Liver (tissue), 9 donors: Measurements from ENCODE around the gene HNRNPUL2. TPM values are rescaled to one million over a fixed set of nuclear protein-coding genes. Genes with fewer than 3 reads are reported as not detected.

Experiments used
- DNase-seq: peaks from one replicate; pipeline ENCODE4 v3.0.0-alpha.2; 2017; ENCODE audit warnings: low spot score
- H3K27ac ChIP-seq, 2 donors: one replicate each; pipeline ENCODE4 v1.7.0; 2013; ENCODE audit warnings: inconsistent platforms in 2 of 2, low read length in 2 of 2, control low read depth in 1 of 2, low read depth in 1 of 2, mild to moderate bottlenecking in 1 of 2
- H3K27me3 ChIP-seq, 4 donors: one replicate each; pipeline versions ENCODE4 v1.6.1 to v1.7.0; 2013; ENCODE audit warnings: low read length in 3 of 4, inconsistent platforms in 1 of 4, mild to moderate bottlenecking in 1 of 4, moderate library complexity in 1 of 4; ENCODE audit not compliant: control insufficient read depth in 4 of 4, insufficient read depth in 4 of 4
- H3K36me3 ChIP-seq, 4 donors: one replicate each; pipeline versions ENCODE4 v1.6.1 to v1.7.0; 2013; ENCODE audit warnings: low read length in 3 of 4, mild to moderate bottlenecking in 3 of 4, low read depth in 1 of 4, moderate library complexity in 1 of 4; ENCODE audit not compliant: control insufficient read depth in 4 of 4, insufficient read depth in 3 of 4
- H3K4me1 ChIP-seq, 4 donors: one replicate each; pipeline versions ENCODE4 v1.6.1 to v1.7.0; 2013; ENCODE audit warnings: low read length in 3 of 4, mild to moderate bottlenecking in 3 of 4, moderate library complexity in 1 of 4; ENCODE audit not compliant: control insufficient read depth in 4 of 4, insufficient read depth in 4 of 4
- H3K4me3 ChIP-seq, 3 donors: one replicate each; pipeline versions ENCODE4 v1.6.1 to v1.7.0; 2013; ENCODE audit warnings: low read length in 3 of 3, control low read depth in 1 of 3, low read depth in 1 of 3, mild to moderate bottlenecking in 1 of 3
- H3K9ac ChIP-seq, 2 donors: one replicate each; pipeline ENCODE4 v1.7.0; 2013; ENCODE audit warnings: low read length in 2 of 2, mild to moderate bottlenecking in 2 of 2, moderate library complexity in 2 of 2, control low read depth in 1 of 2, low read depth in 1 of 2
- H3K9me3 ChIP-seq, 4 donors: one replicate each; pipeline versions ENCODE4 v1.6.1 to v1.7.0; 2013; ENCODE audit warnings: low read length in 3 of 4; ENCODE audit not compliant: control insufficient read depth in 4 of 4
- EGR1 ChIP-seq, 2 donors: IDR thresholded peaks; 2 replicates each; pipeline ENCODE4 v1.6.1; 2016 to 2018; ENCODE audit warnings: antibody characterized with exemption in 2 of 2, low read depth in 2 of 2
- FOXA1 ChIP-seq: IDR thresholded peaks from 2 replicates; pipeline ENCODE4 v1.6.1; 2016; ENCODE audit warnings: antibody characterized with exemption
- FOXA2 ChIP-seq: IDR thresholded peaks from 2 replicates; pipeline ENCODE4 v1.6.1; 2016; ENCODE audit warnings: antibody characterized with exemption
- GABPA ChIP-seq, 2 donors: IDR thresholded peaks in 1 of 2; conservative IDR thresholded peaks in 1 of 2; 2 replicates each; pipeline ENCODE4 v1.6.1; 2016; ENCODE audit warnings: antibody characterized with exemption in 2 of 2, mild to moderate bottlenecking in 1 of 2, moderate library complexity in 1 of 2
- HNF4A ChIP-seq, 2 donors: conservative IDR thresholded peaks; 2 replicates each; pipeline ENCODE4 v1.6.1; 2016; ENCODE audit warnings: antibody characterized with exemption in 2 of 2, mild to moderate bottlenecking in 2 of 2
- HNF4G ChIP-seq: IDR thresholded peaks from 2 replicates; pipeline ENCODE4 v1.6.1; 2016; ENCODE audit warnings: antibody characterized with exemption
- JUND ChIP-seq, 2 donors: IDR thresholded peaks; 2 replicates each; pipeline ENCODE4 v1.6.1; 2016; ENCODE audit warnings: antibody characterized with exemption in 2 of 2
- NR2F2 ChIP-seq: IDR thresholded peaks from 2 replicates; pipeline ENCODE4 v1.6.1; 2016; ENCODE audit warnings: antibody characterized with exemption
- RAD21 ChIP-seq, 2 donors: IDR thresholded peaks; 2 replicates each; pipeline ENCODE4 v1.6.1; 2016; ENCODE audit warnings: antibody characterized with exemption in 2 of 2, mild to moderate bottlenecking in 2 of 2
- RXRA ChIP-seq, 2 donors: IDR thresholded peaks; 2 replicates each; pipeline ENCODE4 v1.6.1; 2017 to 2018; ENCODE audit warnings: antibody characterized with exemption in 2 of 2, mild to moderate bottlenecking in 1 of 2
- SP1 ChIP-seq: IDR thresholded peaks from 2 replicates; pipeline ENCODE4 v1.6.1; 2018; ENCODE audit warnings: antibody characterized with exemption, mild to moderate bottlenecking
- TAF1 ChIP-seq: conservative IDR thresholded peaks from 2 replicates; pipeline ENCODE4 v1.6.1; 2016; ENCODE audit warnings: antibody characterized with exemption, mild to moderate bottlenecking
- YY1 ChIP-seq: IDR thresholded peaks from 2 replicates; pipeline ENCODE4 v1.6.1; 2016; ENCODE audit warnings: antibody characterized with exemption, mild to moderate bottlenecking
- WGBS: extraction: QIAGEN DNeasy Blood & Tissue Kit; methylation state at CpG from one replicate; pipeline ENCODE4 v1.1.7; 2013; 5-methylcytosine and 5-hydroxymethylcytosine counted together
- polyA plus RNA-seq, 2 donors: library from polyadenylated mRNA; stranded (reverse) in 1 of 2; unstranded in 1 of 2; fragments of 200-250 nt in 1 of 2; fragments of >200 nt in 1 of 2; fragmentation: Nextera tagmentation in 1 of 2; extraction: Ambion mirVana in 1 of 2; gene quantifications; one replicate each; pipeline versions ENCODE4 v1.2.1 to v1.2.3, GENCODE V29; 2013 to 2015
- total RNA-seq, 2 donors: library from RNA; depleted of rRNA; stranded (reverse); fragments of >200 nt; gene quantifications; one replicate each; pipeline ENCODE4 v1.2.3, GENCODE V29; 2014
- TF ChIP-seq, protein P1 (sequence below): IDR thresholded peaks from 2 replicates; pipeline ENCODE4 v1.6.1; 2016; ENCODE audit warnings: antibody characterized with exemption
- TF ChIP-seq, protein P2 (sequence below): IDR thresholded peaks from 2 replicates; pipeline ENCODE4 v1.6.1; 2016; ENCODE audit warnings: antibody characterized with exemption, mild to moderate bottlenecking
- TF ChIP-seq, protein P3 (sequence below): IDR thresholded peaks from 2 replicates; pipeline ENCODE4 v1.6.1; 2016; ENCODE audit warnings: antibody characterized with exemption
- TF ChIP-seq, protein P4 (sequence below): IDR thresholded peaks from 2 replicates; pipeline ENCODE4 v1.6.1; 2016; ENCODE audit warnings: antibody characterized with exemption
- TF ChIP-seq, protein P5 (sequence below): fragments of 150-350 bp; IDR thresholded peaks from 2 replicates; pipeline ENCODE4 v1.5.1; 2017; ENCODE audit warnings: improper control_type of control experiment, low read depth, low read length; ENCODE audit not compliant: missing input control
- donor health status: healthy.
- donor health status: healthy.
- donor health status: healthy.
- donor health status: healthy.
- donor health status: healthy.

The HNRNPUL2 gene
- total and polyA plus RNA-seq, 4 donors, result 1.3 to 17.0 (median 13.0) TPM

DNA sequence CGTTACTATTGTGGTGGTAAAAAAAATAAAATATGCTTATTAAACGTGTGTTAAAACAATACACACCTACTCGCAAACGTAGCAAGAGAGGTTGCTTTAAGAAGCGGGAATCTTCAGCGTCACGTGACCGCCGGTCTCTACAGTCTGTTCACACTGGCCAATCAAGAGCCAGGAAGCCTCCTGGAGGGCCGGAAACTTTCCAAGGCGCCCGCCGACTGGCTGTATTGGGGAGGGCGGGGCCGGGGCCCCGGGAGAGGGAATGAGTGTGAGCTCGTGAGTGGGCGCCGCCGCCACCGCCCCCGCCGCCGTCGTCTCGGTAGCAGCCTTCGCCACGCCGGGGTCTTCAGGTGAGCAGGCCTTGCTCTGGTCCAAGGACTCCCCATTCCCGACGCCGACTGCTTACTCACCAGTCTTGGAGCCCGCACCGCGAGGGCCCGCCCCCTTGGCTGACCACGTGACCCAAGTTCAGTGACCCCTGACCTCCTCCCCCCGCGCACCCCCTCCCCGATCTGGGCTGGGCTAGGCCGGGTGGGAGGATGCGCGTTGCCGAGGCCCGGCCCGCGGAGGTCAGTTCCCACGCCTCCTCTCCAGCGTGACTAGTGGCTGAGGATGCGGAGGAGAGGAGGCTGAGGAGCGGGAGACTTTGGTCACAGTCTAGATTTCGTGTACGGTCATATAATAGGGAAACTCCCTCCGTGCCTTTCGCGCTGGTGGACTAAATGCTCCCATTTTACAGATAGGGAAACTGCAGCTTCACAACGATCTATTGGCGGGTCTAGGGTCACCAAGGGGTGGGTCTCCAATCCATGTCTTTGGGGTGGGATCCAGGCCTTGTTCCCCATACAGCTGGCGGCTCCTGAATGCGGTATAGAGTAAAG is 44.1 kb upstream of the HNRNPUL2 start, which contains the start of gene TAF6L:
TAF6L (plus strand) TSS at position 253 of the 878 bp plus-strand sequence. CDS start 4,388 bp downstream, outside the sequence.
- no peaks in the 10 kb centered on the region for H3K27me3 ChIP-seq
- peak within 1 kb of the TSS; percentile 66 to 70 (median 68) for H3K4me3 ChIP-seq
- 2% methylated on average over 60 of the region's 60 CpGs for WGBS
- TF ChIP-seq, protein P1, sequence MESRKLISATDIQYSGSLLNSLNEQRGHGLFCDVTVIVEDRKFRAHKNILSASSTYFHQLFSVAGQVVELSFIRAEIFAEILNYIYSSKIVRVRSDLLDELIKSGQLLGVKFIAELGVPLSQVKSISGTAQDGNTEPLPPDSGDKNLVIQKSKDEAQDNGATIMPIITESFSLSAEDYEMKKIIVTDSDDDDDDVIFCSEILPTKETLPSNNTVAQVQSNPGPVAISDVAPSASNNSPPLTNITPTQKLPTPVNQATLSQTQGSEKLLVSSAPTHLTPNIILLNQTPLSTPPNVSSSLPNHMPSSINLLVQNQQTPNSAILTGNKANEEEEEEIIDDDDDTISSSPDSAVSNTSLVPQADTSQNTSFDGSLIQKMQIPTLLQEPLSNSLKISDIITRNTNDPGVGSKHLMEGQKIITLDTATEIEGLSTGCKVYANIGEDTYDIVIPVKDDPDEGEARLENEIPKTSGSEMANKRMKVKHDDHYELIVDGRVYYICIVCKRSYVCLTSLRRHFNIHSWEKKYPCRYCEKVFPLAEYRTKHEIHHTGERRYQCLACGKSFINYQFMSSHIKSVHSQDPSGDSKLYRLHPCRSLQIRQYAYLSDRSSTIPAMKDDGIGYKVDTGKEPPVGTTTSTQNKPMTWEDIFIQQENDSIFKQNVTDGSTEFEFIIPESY, result no peak
- TF ChIP-seq FOXA2, result no peak
- TF ChIP-seq, protein P2, sequence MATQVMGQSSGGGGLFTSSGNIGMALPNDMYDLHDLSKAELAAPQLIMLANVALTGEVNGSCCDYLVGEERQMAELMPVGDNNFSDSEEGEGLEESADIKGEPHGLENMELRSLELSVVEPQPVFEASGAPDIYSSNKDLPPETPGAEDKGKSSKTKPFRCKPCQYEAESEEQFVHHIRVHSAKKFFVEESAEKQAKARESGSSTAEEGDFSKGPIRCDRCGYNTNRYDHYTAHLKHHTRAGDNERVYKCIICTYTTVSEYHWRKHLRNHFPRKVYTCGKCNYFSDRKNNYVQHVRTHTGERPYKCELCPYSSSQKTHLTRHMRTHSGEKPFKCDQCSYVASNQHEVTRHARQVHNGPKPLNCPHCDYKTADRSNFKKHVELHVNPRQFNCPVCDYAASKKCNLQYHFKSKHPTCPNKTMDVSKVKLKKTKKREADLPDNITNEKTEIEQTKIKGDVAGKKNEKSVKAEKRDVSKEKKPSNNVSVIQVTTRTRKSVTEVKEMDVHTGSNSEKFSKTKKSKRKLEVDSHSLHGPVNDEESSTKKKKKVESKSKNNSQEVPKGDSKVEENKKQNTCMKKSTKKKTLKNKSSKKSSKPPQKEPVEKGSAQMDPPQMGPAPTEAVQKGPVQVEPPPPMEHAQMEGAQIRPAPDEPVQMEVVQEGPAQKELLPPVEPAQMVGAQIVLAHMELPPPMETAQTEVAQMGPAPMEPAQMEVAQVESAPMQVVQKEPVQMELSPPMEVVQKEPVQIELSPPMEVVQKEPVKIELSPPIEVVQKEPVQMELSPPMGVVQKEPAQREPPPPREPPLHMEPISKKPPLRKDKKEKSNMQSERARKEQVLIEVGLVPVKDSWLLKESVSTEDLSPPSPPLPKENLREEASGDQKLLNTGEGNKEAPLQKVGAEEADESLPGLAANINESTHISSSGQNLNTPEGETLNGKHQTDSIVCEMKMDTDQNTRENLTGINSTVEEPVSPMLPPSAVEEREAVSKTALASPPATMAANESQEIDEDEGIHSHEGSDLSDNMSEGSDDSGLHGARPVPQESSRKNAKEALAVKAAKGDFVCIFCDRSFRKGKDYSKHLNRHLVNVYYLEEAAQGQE, result no peak
- TF ChIP-seq TAF1, result no peak
- TF ChIP-seq YY1, result peak; percentile 54
- peak; percentile 77 to 90 for TF ChIP-seq RXRA (IDR thresholded peaks at IDR 0.05)
- peak; percentile 92 for TF ChIP-seq NR2F2
- TF ChIP-seq RAD21 (IDR thresholded peaks at IDR 0.05), result no peak
- no peak for TF ChIP-seq HNF4G
- peak; percentile 59 to 71 for TF ChIP-seq EGR1 (IDR thresholded peaks at IDR 0.05; ENCODE audit: low read depth in 2 of 2)
- TF ChIP-seq FOXA1, result no peak
- TF ChIP-seq GABPA (IDR thresholded peaks at IDR 0.05 in 1 of 2, conservative IDR thresholded peaks at IDR 0.05 in 1 of 2), result peak; percentile 22 to 80
- peak; percentile 44 to 59 for TF ChIP-seq HNF4A (conservative IDR thresholded peaks at IDR 0.05)
- TF ChIP-seq SP1, result peak; percentile 88
- TF ChIP-seq JUND (IDR thresholded peaks at IDR 0.05), result peak in 1 of 2 donors; percentile 23
- TF ChIP-seq, protein P3, sequence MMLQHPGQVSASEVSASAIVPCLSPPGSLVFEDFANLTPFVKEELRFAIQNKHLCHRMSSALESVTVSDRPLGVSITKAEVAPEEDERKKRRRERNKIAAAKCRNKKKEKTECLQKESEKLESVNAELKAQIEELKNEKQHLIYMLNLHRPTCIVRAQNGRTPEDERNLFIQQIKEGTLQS, result no peak
- TF ChIP-seq, protein P4, sequence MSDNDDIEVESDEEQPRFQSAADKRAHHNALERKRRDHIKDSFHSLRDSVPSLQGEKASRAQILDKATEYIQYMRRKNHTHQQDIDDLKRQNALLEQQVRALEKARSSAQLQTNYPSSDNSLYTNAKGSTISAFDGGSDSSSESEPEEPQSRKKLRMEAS, result peak; percentile 56
- TF ChIP-seq, protein P5, sequence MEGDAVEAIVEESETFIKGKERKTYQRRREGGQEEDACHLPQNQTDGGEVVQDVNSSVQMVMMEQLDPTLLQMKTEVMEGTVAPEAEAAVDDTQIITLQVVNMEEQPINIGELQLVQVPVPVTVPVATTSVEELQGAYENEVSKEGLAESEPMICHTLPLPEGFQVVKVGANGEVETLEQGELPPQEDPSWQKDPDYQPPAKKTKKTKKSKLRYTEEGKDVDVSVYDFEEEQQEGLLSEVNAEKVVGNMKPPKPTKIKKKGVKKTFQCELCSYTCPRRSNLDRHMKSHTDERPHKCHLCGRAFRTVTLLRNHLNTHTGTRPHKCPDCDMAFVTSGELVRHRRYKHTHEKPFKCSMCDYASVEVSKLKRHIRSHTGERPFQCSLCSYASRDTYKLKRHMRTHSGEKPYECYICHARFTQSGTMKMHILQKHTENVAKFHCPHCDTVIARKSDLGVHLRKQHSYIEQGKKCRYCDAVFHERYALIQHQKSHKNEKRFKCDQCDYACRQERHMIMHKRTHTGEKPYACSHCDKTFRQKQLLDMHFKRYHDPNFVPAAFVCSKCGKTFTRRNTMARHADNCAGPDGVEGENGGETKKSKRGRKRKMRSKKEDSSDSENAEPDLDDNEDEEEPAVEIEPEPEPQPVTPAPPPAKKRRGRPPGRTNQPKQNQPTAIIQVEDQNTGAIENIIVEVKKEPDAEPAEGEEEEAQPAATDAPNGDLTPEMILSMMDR, result no peak
- peak; percentile 93 for DNase-seq
- H3K9ac ChIP-seq, result peak within 1 kb of the TSS; percentile 57 to 62
- H3K27ac ChIP-seq, result peak within 1 kb of the TSS; percentile 94
- H3K4me1 ChIP-seq, result peaks cover 4 to 23% (median 17%) of the 10 kb centered on the region in 4 donors
- H3K36me3 ChIP-seq, result peaks cover 2 to 24% (median 13%) of the 10 kb centered on the region in 4 donors
- H3K9me3 ChIP-seq, result no peaks in the 10 kb centered on the region
